PC-3 (cell line): Measurements from ENCODE around the gene ACSBG1.

Experiments
- CTCF ChIP-seq: fragments of 300-600 bp; sonication (generic); conservative IDR thresholded peaks from 2 replicates; pipeline ENCODE4 v1.5.1; 2017; ENCODE audit warnings: antibody characterized with exemption, low read depth, mild to moderate bottlenecking, low read length
- EZH2 ChIP-seq: fragments of 300-600 bp; sonication (generic); IDR thresholded peaks from one replicate; pipeline ENCODE4 v1.6.1; 2017; ENCODE audit warnings: antibody characterized with exemption, mild to moderate bottlenecking, low read length; ENCODE audit not compliant: unreplicated experiment
- EZH2phosphoT487 ChIP-seq: fragments of 300-600 bp; sonication (generic); IDR thresholded peaks from 2 replicates; pipeline ENCODE4 v1.6.1; 2018; ENCODE audit warnings: mild to moderate bottlenecking, antibody characterized with exemption, low read length, borderline replicate concordance

- TF ChIP-seq CTCF (no peak), EZH2 (no peak), EZH2phosphoT487 (no peak)
Measured at GRCh38 chr15:78228356-78228996, 5.9 kb downstream of the ACSBG1 start.
